OCI-LY7 (cell line): ENCODE measurements around the gene XPA.

Experiments used
- CTCF ChIP-seq: fragments of 200-600 bp; sonication (generic); conservative IDR thresholded peaks from 2 replicates; pipeline ENCODE4 v1.5.1; 2014; ENCODE audit warnings: mild to moderate bottlenecking, antibody characterized with exemption, low read length, moderate library complexity, mixed read lengths
- EZH2phosphoT487 ChIP-seq: fragments of 200-600 bp; sonication (generic); IDR thresholded peaks from 2 replicates; pipeline ENCODE4 v1.6.1; 2018; ENCODE audit warnings: low read depth, borderline replicate concordance, mild to moderate bottlenecking, mixed run types, antibody characterized with exemption, low read length, moderate library complexity, mixed read lengths

- TF ChIP-seq CTCF (no peak), EZH2phosphoT487 (no peak)
These were observed 44.0 kb upstream of the XPA start for GRCh38 chr9:97740848-97741821.
